Measurements from ENCODE around the gene PDIA4. TPM values are rescaled to one million over a fixed set of nuclear protein-coding genes. Genes with fewer than 3 reads are reported as not detected.

The PDIA4 gene
- total RNA-seq, 4 donors from 2014 or later: 57.1 to 100 (median 61.6) TPM

DNA sequence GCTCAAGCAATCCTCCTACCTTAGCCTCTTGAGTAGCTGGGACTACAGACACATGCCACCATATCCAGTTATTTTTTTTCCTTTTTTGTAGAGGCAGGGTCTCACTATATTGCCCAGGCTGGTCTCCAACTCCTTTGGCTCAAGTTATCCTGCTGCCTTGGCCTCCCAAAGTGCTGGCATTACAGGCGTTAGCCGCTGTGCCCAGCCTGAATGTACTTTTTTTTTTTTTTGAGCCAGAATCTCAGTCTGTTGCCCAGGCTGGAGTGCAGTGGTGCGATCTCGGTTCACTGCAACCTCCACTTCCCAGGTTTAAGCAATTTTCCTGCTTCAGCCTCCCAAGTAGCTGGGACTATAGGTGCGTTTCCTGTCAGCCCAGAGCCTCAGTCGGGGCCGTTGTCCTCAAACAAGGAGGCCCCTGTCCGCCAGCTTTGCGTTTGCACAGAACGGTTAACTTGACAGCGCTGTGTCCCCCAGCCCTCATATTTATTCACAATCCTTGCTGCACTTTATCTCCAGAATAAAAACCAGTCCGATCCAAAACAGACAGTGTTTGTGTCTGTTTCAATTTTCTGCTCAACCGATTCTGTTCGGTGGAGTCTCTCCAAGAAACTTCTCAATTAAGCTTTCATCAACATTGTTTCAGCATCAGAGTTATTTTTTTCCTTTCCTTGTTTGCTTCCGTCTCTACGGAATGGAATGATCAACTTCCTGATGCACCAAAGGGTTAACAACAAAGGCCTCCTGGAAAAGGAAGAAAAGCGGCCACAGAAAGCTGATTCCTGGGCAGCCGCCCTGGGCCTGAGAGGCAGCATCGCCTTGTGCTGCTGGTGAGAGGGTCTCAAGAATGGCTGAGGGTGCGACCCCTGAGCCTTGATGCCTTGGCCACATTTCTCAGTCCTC lies 64.5 kb downstream of the PDIA4 start:
- H3K27me3 ChIP-seq: no peaks in the 10 kb centered on the region
- DNase-seq: no peak
- peak overlapping the region; percentile 13 to 65 (median 48) for H3K27ac ChIP-seq
- H3K4me3 ChIP-seq: peak overlapping the region; percentile 35 to 68 (median 55)
- TF ChIP-seq, protein P1, sequence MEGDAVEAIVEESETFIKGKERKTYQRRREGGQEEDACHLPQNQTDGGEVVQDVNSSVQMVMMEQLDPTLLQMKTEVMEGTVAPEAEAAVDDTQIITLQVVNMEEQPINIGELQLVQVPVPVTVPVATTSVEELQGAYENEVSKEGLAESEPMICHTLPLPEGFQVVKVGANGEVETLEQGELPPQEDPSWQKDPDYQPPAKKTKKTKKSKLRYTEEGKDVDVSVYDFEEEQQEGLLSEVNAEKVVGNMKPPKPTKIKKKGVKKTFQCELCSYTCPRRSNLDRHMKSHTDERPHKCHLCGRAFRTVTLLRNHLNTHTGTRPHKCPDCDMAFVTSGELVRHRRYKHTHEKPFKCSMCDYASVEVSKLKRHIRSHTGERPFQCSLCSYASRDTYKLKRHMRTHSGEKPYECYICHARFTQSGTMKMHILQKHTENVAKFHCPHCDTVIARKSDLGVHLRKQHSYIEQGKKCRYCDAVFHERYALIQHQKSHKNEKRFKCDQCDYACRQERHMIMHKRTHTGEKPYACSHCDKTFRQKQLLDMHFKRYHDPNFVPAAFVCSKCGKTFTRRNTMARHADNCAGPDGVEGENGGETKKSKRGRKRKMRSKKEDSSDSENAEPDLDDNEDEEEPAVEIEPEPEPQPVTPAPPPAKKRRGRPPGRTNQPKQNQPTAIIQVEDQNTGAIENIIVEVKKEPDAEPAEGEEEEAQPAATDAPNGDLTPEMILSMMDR (IDR thresholded peaks at IDR 0.05): no peak
- no peak for TF ChIP-seq POLR2A (IDR thresholded peaks at IDR 0.05)
- H3K36me3 ChIP-seq: no peaks in the 10 kb centered on the region
- peaks cover 0 to 16% (median 2%) of the 10 kb centered on the region in 4 donors for H3K4me1 ChIP-seq
- H3K9me3 ChIP-seq: no peaks in the 10 kb centered on the region

DNA sequence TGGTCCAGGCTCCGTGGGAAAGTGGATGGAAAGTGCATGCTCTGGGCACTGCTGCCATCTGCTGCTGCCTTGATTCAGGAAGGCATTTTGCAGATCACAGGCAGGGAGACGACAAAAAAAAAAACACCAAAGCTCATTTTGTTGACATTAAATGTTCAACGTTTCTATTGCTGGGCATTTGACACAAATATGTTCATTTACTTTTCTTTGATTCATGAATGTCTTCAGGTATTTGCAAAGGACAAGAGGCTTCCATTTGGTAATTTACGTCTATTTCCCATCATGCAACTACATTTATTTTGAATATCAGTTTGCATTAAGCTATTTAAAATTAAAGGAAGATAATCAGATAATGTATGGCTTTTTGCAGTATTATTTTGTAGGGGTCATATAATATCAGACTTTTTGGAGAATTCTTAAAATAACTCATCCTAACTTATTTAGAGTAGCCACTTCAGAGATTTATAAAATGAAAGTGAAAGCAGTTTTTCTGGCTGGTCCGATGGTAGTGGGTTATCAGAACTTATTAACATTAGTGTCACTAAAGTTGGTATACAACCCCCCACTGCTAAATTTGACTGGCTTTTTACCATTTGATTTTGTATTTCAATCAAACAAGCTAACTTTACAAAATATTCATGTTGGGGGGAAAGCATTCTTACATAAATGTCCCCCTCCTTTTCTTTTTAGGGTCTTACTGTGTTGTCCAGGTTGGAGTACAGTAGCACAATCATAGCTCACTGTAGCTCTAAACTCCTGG lies 65.3 kb downstream of the PDIA4 start:
- Histone ChIP-seq H3K4me3 (peak overlapping the region; percentile 35 to 68 (median 55)), H3K4me1 (peaks cover 0 to 16% (median 2%) of the 10 kb centered on the region in 4 donors), H3K36me3 (no peaks in the 10 kb centered on the region), H3K27ac (peak overlapping the region; percentile 13 to 65 (median 48)), H3K27me3 (no peaks in the 10 kb centered on the region), H3K9me3 (no peaks in the 10 kb centered on the region)
- peak; percentile 59 to 87 (median 72) for DNase-seq
- TF ChIP-seq POLR2A (IDR thresholded peaks at IDR 0.05): no peak
- TF ChIP-seq, protein P1 (IDR thresholded peaks at IDR 0.05): peak; percentile 31 to 72 (median 62)

DNA sequence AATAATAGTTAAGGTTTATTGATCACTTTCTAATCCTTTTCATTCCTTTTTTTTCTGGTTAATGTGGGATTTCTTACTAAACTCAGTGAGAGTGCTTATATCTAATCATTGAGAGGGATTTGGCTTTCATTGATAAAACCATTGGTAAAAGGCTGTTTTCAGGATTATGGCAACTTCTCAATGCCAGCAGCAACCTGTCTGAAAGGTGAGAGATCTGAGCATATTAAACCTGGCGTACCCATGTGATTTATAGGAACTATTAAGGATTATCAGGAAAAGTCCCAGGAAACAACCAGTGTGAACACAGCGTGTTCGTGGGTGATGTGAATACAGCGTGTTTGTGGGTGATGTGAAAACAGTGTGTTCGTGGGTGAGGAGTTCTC lies 65.9 kb downstream of the PDIA4 start:
- Histone ChIP-seq H3K9me3 (no peaks in the 10 kb centered on the region), H3K27ac (peak overlapping the region in 2 of 4 donors; percentile 13 to 53), H3K27me3 (no peaks in the 10 kb centered on the region), H3K4me1 (peaks cover 0 to 16% (median 2%) of the 10 kb centered on the region in 4 donors), H3K4me3 (peak overlapping the region; percentile 35 to 68 (median 55)), H3K36me3 (no peaks in the 10 kb centered on the region)
- TF ChIP-seq, protein P1 (IDR thresholded peaks at IDR 0.05): no peak
- no peak for TF ChIP-seq POLR2A (IDR thresholded peaks at IDR 0.05)
- DNase-seq: no peak

- Histone ChIP-seq H3K27ac (no peak overlapping the region), H3K9me3 (no peaks in the 10 kb centered on the region), H3K4me3 (no peak overlapping the region), H3K27me3 (no peaks in the 10 kb centered on the region), H3K36me3 (no peaks in the 10 kb centered on the region), H3K4me1 (peaks cover 0 to 10% (median 0%) of the 10 kb centered on the region in 4 donors)
- no peak for DNase-seq
- TF ChIP-seq POLR2A (IDR thresholded peaks at IDR 0.05): no peak
- TF ChIP-seq, protein P1 (IDR thresholded peaks at IDR 0.05): no peak
Measured at GRCh38 chr7:148959726-148960125, 68.6 kb downstream of the PDIA4 start.

DNA sequence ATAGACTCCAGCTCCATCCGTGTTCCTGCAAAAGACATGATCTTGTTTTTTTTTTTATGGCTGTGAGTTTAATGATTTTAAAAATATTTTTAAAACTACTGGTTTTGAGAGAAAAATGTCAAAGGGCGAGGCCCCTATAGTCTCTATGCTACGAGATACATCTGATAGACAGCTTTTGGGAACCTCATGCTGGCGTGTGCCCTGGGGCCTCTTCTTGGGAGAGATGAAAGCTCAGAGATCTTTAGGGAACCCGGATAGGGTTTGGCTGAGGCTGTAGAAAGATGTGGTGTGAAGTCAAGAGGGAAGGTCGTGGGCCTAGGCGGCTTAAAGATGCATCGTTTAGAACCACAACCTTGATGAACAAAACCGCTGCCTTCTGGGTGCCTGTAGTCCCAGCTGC lies 70.2 kb downstream of the PDIA4 start:
- DNase-seq: no peak
- H3K9me3 ChIP-seq: no peaks in the 10 kb centered on the region
- H3K4me3 ChIP-seq: no peak overlapping the region
- H3K27ac ChIP-seq: no peak overlapping the region
- no peak for TF ChIP-seq POLR2A (IDR thresholded peaks at IDR 0.05)
- TF ChIP-seq, protein P1 (IDR thresholded peaks at IDR 0.05): no peak
- no peaks in the 10 kb centered on the region for H3K36me3 ChIP-seq
- H3K4me1 ChIP-seq: peaks cover 0 to 4% (median 0%) of the 10 kb centered on the region in 4 donors
- no peaks in the 10 kb centered on the region for H3K27me3 ChIP-seq
